Measurements from ENCODE around the gene SLC12A7. TPM values are rescaled to one million over a fixed set of nuclear protein-coding genes. Genes with fewer than 3 reads are reported as not detected.
"Not testable (repeated sequence)": the region's sequence is repeated elsewhere in the genome, so short reads cannot be mapped to it uniquely, and the experiment has no call there.

SLC12A7 gene
- total RNA-seq, 4 donors from 2014 or later: 8.6 to 29.0 (median 21.5) TPM

GRCh38 chr5:1004461-1005248, 107.2 kb downstream of the SLC12A7 start:
- H3K27me3 ChIP-seq: peaks cover 34% of the 10 kb centered on the region
- H3K4me3 ChIP-seq: peak overlapping the region; percentile 70
- TF ChIP-seq CTCF (IDR thresholded peaks at IDR 0.05) (peak in 1 of 2 donors; percentile 38), POLR2AphosphoS5 (IDR thresholded peaks at IDR 0.05) (no peak)
- H3K9me3 ChIP-seq: no peaks in the 10 kb centered on the region
- H3K4me1 ChIP-seq: peaks cover 48% of the 10 kb centered on the region
- H3K27ac ChIP-seq: peak overlapping the region; percentile 37
- DNase-seq (ENCODE audit: low spot score in 2 of 2): peak; percentile 88 to 90
- 0% methylated on average over 5 of the region's 88 CpGs for WGBS
- H3K36me3 ChIP-seq: no peaks in the 10 kb centered on the region

- H3K4me3 ChIP-seq: peak overlapping the region; percentile 70
- no peak overlapping the region for H3K27ac ChIP-seq
- H3K27me3 ChIP-seq: peaks cover 21% of the 10 kb centered on the region
- no peak for TF ChIP-seq POLR2A (IDR thresholded peaks at IDR 0.05)
- TF ChIP-seq CTCF (IDR thresholded peaks at IDR 0.05): no peak
- no peak for TF ChIP-seq POLR2AphosphoS5 (IDR thresholded peaks at IDR 0.05)
- no peak for TF ChIP-seq EP300 (IDR thresholded peaks at IDR 0.05)
- peak; percentile 76 to 77 for DNase-seq (ENCODE audit: low spot score in 2 of 2)
- no peaks in the 10 kb centered on the region for H3K9me3 ChIP-seq
- no peaks in the 10 kb centered on the region for H3K36me3 ChIP-seq
- 49% methylated on average over 20 of the region's 21 CpGs for WGBS
- peaks cover 37% of the 10 kb centered on the region for H3K4me1 ChIP-seq
Measured at GRCh38 chr5:1003296-1003937, 108.4 kb downstream of the SLC12A7 start.

GRCh38 chr5:1002836-1003235, 109.0 kb downstream of the SLC12A7 start:
- peak; percentile 60 for DNase-seq (ENCODE audit: low spot score in 2 of 2)
- TF ChIP-seq POLR2A (IDR thresholded peaks at IDR 0.05): no peak
- TF ChIP-seq POLR2AphosphoS5 (IDR thresholded peaks at IDR 0.05): no peak
- no peak for TF ChIP-seq CTCF (IDR thresholded peaks at IDR 0.05)
- no peak for TF ChIP-seq EP300 (IDR thresholded peaks at IDR 0.05)
- no peaks in the 10 kb centered on the region for H3K36me3 ChIP-seq
- H3K4me1 ChIP-seq: peaks cover 31% of the 10 kb centered on the region
- WGBS: 59% methylated on average over 13 of the region's 13 CpGs
- H3K9me3 ChIP-seq: no peaks in the 10 kb centered on the region
- H3K27me3 ChIP-seq: peaks cover 15% of the 10 kb centered on the region
- H3K27ac ChIP-seq: no peak overlapping the region
- H3K4me3 ChIP-seq: no peak overlapping the region

GRCh38 chr5:1002271-1002546, 109.7 kb downstream of the SLC12A7 start:
- Histone ChIP-seq H3K27ac (no peak overlapping the region), H3K4me3 (no peak overlapping the region), H3K4me1 (peaks cover 30% of the 10 kb centered on the region), H3K9me3 (no peaks in the 10 kb centered on the region), H3K36me3 (no peaks in the 10 kb centered on the region), H3K27me3 (peaks cover 11% of the 10 kb centered on the region)
- no peak for DNase-seq (ENCODE audit: low spot score in 2 of 2)
- no CpG with 5 or more reads among the region's 4 CpGs for WGBS
- TF ChIP-seq CTCF (IDR thresholded peaks at IDR 0.05): no peak
- no peak for TF ChIP-seq POLR2AphosphoS5 (IDR thresholded peaks at IDR 0.05)
- TF ChIP-seq EP300 (IDR thresholded peaks at IDR 0.05): no peak
- TF ChIP-seq POLR2A (IDR thresholded peaks at IDR 0.05): no peak

GRCh38 chr5:1001406-1002270, 110.2 kb downstream of the SLC12A7 start:
- peaks cover 36% of the 10 kb centered on the region for H3K4me1 ChIP-seq
- no peak for TF ChIP-seq CTCF (IDR thresholded peaks at IDR 0.05)
- no peaks in the 10 kb centered on the region for H3K9me3 ChIP-seq
- H3K4me3 ChIP-seq: no peak overlapping the region
- H3K36me3 ChIP-seq: no peaks in the 10 kb centered on the region
- H3K27ac ChIP-seq: no peak overlapping the region
- DNase-seq (ENCODE audit: low spot score in 2 of 2): peak; percentile 42 to 75
- H3K27me3 ChIP-seq: peaks cover 9% of the 10 kb centered on the region
- 87% methylated on average over 14 of the region's 19 CpGs for WGBS

GRCh38 chr5:1000831-1001230, 111.0 kb downstream of the SLC12A7 start:
- not testable (repeated sequence) for H3K4me3 ChIP-seq, H3K27me3 ChIP-seq, H3K27ac ChIP-seq, H3K36me3 ChIP-seq, H3K9me3 ChIP-seq
- peaks cover 36% of the 10 kb centered on the region for H3K4me1 ChIP-seq
- DNase-seq (ENCODE audit: low spot score in 2 of 2): peak in 1 of 2 donors; percentile 54
- WGBS: 94% methylated on average over 7 of the region's 11 CpGs

Data from suprapubic skin (tissue), 4 donors.